GM12865 (cell line): ENCODE data around the gene HP1BP3.

Experiments
- DNase-seq: peaks from one replicate; pipeline ENCODE4 v3.0.0; 2010; ENCODE audit warnings: low read depth
- H3K4me3 ChIP-seq: 2 replicates; pipeline ENCODE4 v1.5.1; 2011; ENCODE audit warnings: mild to moderate bottlenecking, low read depth, low read length, control low read depth
- TF ChIP-seq, protein P1 (sequence below): IDR thresholded peaks from 2 replicates; pipeline ENCODE4 v1.5.1; 2011; ENCODE audit warnings: low read length, control low read depth, low read depth, inconsistent platforms; ENCODE audit not compliant: insufficient read depth; ENCODE audit errors: missing control alignments

HP1BP3 gene

DNA sequence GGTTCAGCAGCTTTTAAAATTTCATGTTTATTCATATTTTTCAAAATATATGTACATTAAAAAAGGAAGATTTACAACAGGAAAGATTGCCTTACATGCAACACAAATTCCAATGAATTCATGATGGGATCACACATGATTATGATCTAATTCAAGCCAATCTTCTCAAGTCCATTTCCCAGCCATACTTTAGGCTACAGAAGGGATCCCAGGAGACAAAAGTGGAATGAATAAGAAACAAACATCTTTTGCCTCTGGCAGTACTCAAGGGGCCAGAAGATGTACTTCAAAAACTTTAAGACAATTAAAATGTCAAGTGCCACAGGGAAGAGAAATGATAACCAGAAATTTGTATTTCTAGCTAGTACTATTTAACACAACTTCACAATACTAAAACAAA is 44.4 kb downstream of the HP1BP3 start:
- DNase-seq: no peak
- TF ChIP-seq, protein P1, sequence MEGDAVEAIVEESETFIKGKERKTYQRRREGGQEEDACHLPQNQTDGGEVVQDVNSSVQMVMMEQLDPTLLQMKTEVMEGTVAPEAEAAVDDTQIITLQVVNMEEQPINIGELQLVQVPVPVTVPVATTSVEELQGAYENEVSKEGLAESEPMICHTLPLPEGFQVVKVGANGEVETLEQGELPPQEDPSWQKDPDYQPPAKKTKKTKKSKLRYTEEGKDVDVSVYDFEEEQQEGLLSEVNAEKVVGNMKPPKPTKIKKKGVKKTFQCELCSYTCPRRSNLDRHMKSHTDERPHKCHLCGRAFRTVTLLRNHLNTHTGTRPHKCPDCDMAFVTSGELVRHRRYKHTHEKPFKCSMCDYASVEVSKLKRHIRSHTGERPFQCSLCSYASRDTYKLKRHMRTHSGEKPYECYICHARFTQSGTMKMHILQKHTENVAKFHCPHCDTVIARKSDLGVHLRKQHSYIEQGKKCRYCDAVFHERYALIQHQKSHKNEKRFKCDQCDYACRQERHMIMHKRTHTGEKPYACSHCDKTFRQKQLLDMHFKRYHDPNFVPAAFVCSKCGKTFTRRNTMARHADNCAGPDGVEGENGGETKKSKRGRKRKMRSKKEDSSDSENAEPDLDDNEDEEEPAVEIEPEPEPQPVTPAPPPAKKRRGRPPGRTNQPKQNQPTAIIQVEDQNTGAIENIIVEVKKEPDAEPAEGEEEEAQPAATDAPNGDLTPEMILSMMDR: no peak
- H3K4me3 ChIP-seq: no peak overlapping the region

DNA sequence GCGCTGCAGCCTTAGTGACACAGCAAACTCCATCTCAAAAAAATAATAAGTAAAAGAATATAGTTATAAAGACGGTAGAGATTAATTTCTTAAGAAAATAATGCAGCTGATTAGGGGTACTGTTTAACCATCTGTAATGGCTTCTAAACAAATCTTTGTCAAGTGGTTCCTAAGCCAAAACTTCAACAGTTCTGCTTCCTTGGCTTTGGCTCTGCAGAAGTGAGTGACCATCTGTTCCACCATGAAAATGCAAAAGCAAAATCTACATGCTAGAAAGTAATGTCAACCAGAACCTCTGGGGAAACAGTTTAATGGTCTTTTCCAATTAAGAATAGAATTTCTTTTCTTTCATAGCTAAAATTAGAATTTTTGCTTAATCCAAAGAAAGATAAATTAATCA is 46.3 kb downstream of the HP1BP3 start:
- TF ChIP-seq, protein P1: no peak
- H3K4me3 ChIP-seq: no peak overlapping the region
- no peak for DNase-seq

DNA sequence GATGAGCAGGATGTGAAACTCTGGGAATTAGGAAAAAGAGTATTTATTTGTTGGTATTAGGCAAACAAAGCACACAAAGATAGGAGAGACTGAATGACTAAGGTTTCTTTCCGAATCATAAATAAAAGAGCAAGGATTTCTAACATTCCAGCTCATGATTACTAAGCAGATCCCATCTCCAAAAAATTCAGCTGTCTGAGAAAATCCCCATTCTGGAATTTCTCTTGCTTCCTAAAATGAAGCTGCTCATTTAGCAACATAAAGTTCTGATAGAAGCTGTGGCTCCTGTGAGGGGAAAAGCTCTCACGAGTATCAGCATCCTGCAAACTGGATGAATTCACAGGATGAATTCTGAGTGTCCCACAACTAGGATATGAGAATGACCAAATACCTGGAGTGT is 47.9 kb downstream of the HP1BP3 start:
- TF ChIP-seq, protein P1: no peak
- no peak overlapping the region for H3K4me3 ChIP-seq
- DNase-seq: no peak

DNA sequence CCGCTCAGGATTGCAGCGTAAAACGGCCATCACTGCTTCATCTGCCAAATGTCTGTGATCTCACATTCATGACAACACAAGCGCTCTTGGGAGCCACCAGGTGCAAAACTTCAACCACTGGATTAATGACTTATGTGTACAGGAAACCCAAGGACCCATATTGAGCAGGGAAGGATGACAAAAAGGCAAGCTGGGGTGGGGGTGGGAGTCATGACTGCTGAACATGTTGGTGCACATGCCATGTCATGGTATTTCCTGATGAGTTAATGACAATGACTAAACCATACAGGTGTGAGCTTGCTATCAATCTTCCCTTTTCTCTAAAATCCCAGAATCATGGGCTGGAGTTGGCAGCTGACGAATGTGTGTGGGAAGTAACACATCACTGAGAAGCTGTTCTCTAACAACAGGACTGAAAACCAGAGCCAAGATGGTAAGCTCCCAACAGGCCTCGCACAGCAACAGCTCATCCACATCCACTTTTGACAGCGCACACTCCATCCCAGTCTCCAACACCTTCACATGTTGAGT is 51.5 kb downstream of the HP1BP3 start:
- no peak overlapping the region for H3K4me3 ChIP-seq
- TF ChIP-seq, protein P1: no peak
- DNase-seq: no peak

DNA sequence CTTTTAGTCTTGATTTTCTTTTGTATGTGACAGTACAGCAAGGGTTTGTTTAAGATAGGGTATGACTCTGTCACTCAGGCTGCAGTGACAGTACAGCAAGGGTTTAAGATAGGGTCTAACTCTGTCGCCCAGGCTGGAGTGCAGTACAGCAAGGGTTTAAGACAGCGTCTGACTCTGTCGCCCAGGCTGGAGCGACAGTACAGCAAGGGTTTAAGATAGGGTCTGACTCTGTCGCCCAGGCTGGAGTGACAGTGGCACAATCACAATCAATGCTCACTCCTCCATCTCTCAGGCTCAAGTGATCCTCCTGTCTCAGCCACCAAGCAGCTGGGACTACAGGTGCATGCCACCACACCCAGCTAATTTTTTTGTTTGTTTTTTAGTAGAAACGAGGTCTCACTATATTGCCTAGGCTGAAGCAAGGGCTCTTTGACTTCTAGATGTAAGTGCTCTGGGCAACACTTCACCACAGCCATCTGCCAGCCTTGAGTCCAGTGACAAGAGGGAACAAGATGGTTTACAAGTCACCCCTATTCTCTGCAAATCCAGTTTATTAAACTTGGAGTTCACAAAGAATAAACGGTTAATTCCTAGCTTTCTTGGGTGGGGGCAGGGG is 53.6 kb downstream of the HP1BP3 start:
- TF ChIP-seq, protein P1: no peak
- H3K4me3 ChIP-seq: no peak overlapping the region
- no peak for DNase-seq

DNA sequence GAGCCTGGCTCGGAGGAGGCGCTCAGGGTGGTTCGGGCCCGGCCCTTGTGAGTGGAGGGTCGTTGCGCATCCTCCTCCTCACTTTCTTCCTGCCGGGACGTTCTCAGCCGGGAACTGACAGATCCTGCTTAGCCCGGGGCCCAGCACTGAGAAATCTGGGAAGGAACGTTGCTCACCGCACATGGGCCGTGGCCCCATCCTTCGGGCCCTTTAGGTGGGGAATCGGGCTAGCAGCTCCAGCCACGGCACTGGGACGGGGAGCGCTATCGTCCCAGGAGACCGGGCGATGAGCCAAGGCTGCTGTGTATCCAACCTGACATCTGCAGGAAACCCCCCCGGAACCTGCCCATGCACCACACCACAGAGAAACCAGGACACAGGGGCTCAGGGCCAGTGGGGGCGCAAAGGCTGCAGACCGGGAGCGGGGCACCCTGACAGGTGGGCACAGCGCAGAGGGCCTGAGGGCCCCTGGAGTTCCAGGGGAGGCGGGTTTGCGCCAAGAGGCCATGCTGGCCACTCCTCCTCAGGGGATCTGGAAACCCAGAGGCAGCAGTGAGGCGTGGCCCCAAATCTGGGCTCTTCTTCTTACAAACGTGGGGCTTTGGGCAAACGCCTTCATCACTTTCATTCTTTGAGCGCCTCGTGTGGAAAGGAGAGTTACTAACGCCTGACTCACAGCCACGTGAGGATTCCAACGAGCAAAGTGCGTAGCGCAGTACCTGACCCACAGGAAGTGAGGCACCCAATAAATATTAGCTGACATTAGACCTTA is 54.3 kb downstream of the HP1BP3 start, which contains the start of gene SH2D5:
Gene SH2D5 (minus strand): TSS at position 116 of the 772 bp plus-strand sequence. CDS start 4,659 bp downstream, outside the sequence.
- DNase-seq: peak; percentile 76
- peak within 1 kb of the TSS; percentile 68 for H3K4me3 ChIP-seq
- TF ChIP-seq, protein P1: peak; percentile 24
